H9 (cell line): Measurements from ENCODE around the gene CLPSL1. TPM values are rescaled to one million over a fixed set of nuclear protein-coding genes. Genes with fewer than 3 reads are reported as not detected.

Experiments used
- DNase-seq: peaks from one replicate; pipeline ENCODE4 v3.0.0-alpha.2; 2017
- H2AFZ ChIP-seq: one replicate; pipeline ENCODE4 v1.6.1; 2013; ENCODE audit warnings: mild to moderate bottlenecking, low read length, control low read depth, moderate library complexity
- H2AK5ac ChIP-seq: 2 replicates; pipeline ENCODE4 v1.6.1; 2013; ENCODE audit warnings: low read length, control low read depth, mixed read lengths; ENCODE audit not compliant: insufficient read length
- H2BK120ac ChIP-seq: one replicate; pipeline ENCODE4 v1.6.1; 2013; ENCODE audit warnings: low read depth, mild to moderate bottlenecking, low read length, control low read depth, inconsistent platforms; ENCODE audit not compliant: poor library complexity, severe bottlenecking
- H2BK12ac ChIP-seq: 2 replicates; pipeline ENCODE4 v1.6.1; 2013; ENCODE audit warnings: low read length, control low read depth, mixed read lengths, low read depth; ENCODE audit not compliant: insufficient read length
- H2BK15ac ChIP-seq: 2 replicates; pipeline ENCODE4 v1.6.1; 2013; ENCODE audit warnings: low read depth, low read length, control low read depth
- H2BK20ac ChIP-seq: one replicate; pipeline ENCODE4 v1.6.1; 2013; ENCODE audit warnings: low read depth, mild to moderate bottlenecking, low read length, control low read depth, inconsistent platforms; ENCODE audit not compliant: poor library complexity, severe bottlenecking
- H2BK5ac ChIP-seq: 2 replicates; pipeline ENCODE4 v1.6.1; 2013; ENCODE audit warnings: low read length, control low read depth, mixed read lengths; ENCODE audit not compliant: insufficient read length
- H3K14ac ChIP-seq: 2 replicates; pipeline ENCODE4 v1.6.1; 2013; ENCODE audit warnings: low read length, control low read depth; ENCODE audit not compliant: insufficient read depth
- H3K18ac ChIP-seq: 2 replicates; pipeline ENCODE4 v1.6.1; 2013; ENCODE audit warnings: low read depth, mild to moderate bottlenecking, mixed read lengths, low read length, control low read depth; ENCODE audit not compliant: insufficient read length
- H3K23ac ChIP-seq: 2 replicates; pipeline ENCODE4 v1.6.1; 2013; ENCODE audit warnings: low read length, control low read depth, mixed read lengths, low read depth; ENCODE audit not compliant: insufficient read length
- H3K23me2 ChIP-seq: 2 replicates; pipeline ENCODE4 v1.6.1; 2013; ENCODE audit warnings: low read depth, mild to moderate bottlenecking, mixed read lengths, low read length, control low read depth; ENCODE audit not compliant: insufficient read length, poor library complexity, severe bottlenecking
- H3K27ac ChIP-seq: 2 replicates; pipeline ENCODE4 v1.5.1; 2013; ENCODE audit warnings: low read length, control low read depth, mixed read lengths, low read depth; ENCODE audit not compliant: insufficient read length
- H3K27me3 ChIP-seq: 2 replicates; pipeline ENCODE4 v1.6.1; 2013; ENCODE audit warnings: low read length, control low read depth, inconsistent platforms; ENCODE audit not compliant: insufficient read depth
- H3K4ac ChIP-seq: 2 replicates; pipeline ENCODE4 v1.6.1; 2013; ENCODE audit warnings: low read depth, mild to moderate bottlenecking, control low read depth, inconsistent platforms, low read length, moderate library complexity
- H3K4me1 ChIP-seq: 2 replicates; pipeline ENCODE4 v1.6.1; 2013; ENCODE audit warnings: low read length, control low read depth, inconsistent platforms; ENCODE audit not compliant: insufficient read depth
- H3K4me2 ChIP-seq: 2 replicates; pipeline ENCODE4 v1.6.1; 2013; ENCODE audit warnings: low read length, control low read depth, mixed read lengths; ENCODE audit not compliant: insufficient read length, insufficient read depth
- H3K56ac ChIP-seq: 2 replicates; pipeline ENCODE4 v1.6.1; 2013; ENCODE audit warnings: low read depth, mild to moderate bottlenecking, mixed read lengths, low read length, control low read depth; ENCODE audit not compliant: insufficient read length
- H3K79me1 ChIP-seq: 2 replicates; pipeline ENCODE4 v1.6.1; 2013; ENCODE audit warnings: low read depth, mild to moderate bottlenecking, moderate library complexity, low read length, control low read depth, inconsistent platforms; ENCODE audit not compliant: insufficient read depth, poor library complexity, severe bottlenecking
- H3K79me2 ChIP-seq: 2 replicates; pipeline ENCODE4 v1.6.1; 2013; ENCODE audit warnings: low read length, control low read depth, inconsistent platforms; ENCODE audit not compliant: insufficient read depth
- H3K9ac ChIP-seq: 2 replicates; pipeline ENCODE4 v1.6.1; 2013; ENCODE audit warnings: low read length, control low read depth, mixed read lengths; ENCODE audit not compliant: insufficient read length; ENCODE audit errors: extremely low read depth
- H3K9me3 ChIP-seq: one replicate; pipeline ENCODE4 v1.6.1; 2013; ENCODE audit warnings: low read depth, low read length, inconsistent platforms; ENCODE audit not compliant: control insufficient read depth
- H3T11ph ChIP-seq: one replicate; pipeline ENCODE4 v1.6.1; 2013; ENCODE audit warnings: mild to moderate bottlenecking, low read length, control low read depth, inconsistent platforms
- H4K20me1 ChIP-seq: one replicate; pipeline ENCODE4 v1.6.1; 2013; ENCODE audit not compliant: control insufficient read depth, insufficient read length, insufficient read depth
- H4K5ac ChIP-seq: 2 replicates; pipeline ENCODE4 v1.6.1; 2013; ENCODE audit warnings: low read depth, mild to moderate bottlenecking, mixed read lengths, low read length, control low read depth; ENCODE audit not compliant: insufficient read length
- H4K8ac ChIP-seq: replicated peaks from 2 replicates; pipeline ENCODE4 v1.6.1; 2013; ENCODE audit warnings: low read length, control low read depth, mixed read lengths, low read depth; ENCODE audit not compliant: insufficient read length
- H4K91ac ChIP-seq: 2 replicates; pipeline ENCODE4 v1.6.1; 2013; ENCODE audit warnings: low read depth, mild to moderate bottlenecking, moderate library complexity, mixed read lengths, low read length, control low read depth; ENCODE audit not compliant: insufficient read length
- H3K27ac Mint-ChIP-seq, 3 experiments: 2 replicates in 2 of 3; 3 replicates in 1 of 3; pipeline ENCODE4 v1.8.0; 2020 to 2021; ENCODE audit warnings: mixed read lengths in 3 of 3, mild to moderate bottlenecking in 1 of 3, moderate library complexity in 1 of 3
- H3K27me3 Mint-ChIP-seq: 2 replicates; pipeline ENCODE4 v1.8.0; 2021; ENCODE audit warnings: low read depth, mild to moderate bottlenecking, moderate library complexity, mixed read lengths
- H3K36me3 Mint-ChIP-seq, 3 experiments: 2 replicates in 2 of 3; 3 replicates in 1 of 3; pipeline ENCODE4 v1.8.0; 2020 to 2021; ENCODE audit warnings: low read depth in 3 of 3, mixed read lengths in 3 of 3; ENCODE audit not compliant: insufficient read depth in 1 of 3
- H3K4me1 Mint-ChIP-seq, 2 experiments: 2 replicates each; pipeline ENCODE4 v1.8.0; 2020; ENCODE audit warnings: mixed read lengths in 2 of 2
- H3K4me3 Mint-ChIP-seq, 2 experiments: 2 replicates in 1 of 2; 3 replicates in 1 of 2; pipeline ENCODE4 v1.8.0; 2020 to 2021; ENCODE audit warnings: mild to moderate bottlenecking in 2 of 2, mixed read lengths in 2 of 2, moderate library complexity in 1 of 2
- H3K9me3 Mint-ChIP-seq, 2 experiments: 2 replicates in 1 of 2; 3 replicates in 1 of 2; pipeline ENCODE4 v1.8.0; 2020; ENCODE audit warnings: mild to moderate bottlenecking in 2 of 2, mixed read lengths in 2 of 2, moderate library complexity in 1 of 2
- CTCF ChIP-seq: fragments of 200-600 bp; sonication (generic); conservative IDR thresholded peaks from 3 replicates; pipeline ENCODE4 v1.8.0; 2021; ENCODE audit warnings: antibody characterized with exemption, mild to moderate bottlenecking
- WGBS: extraction: QIAGEN DNeasy Blood & Tissue Kit; methylation state at CpG from one replicate; pipeline ENCODE4 v1.1.7; 2013; ENCODE audit warnings: missing lambda C conversion rate, low lambda C conversion rate, mixed read lengths; ENCODE audit not compliant: insufficient read length; ENCODE audit errors: extremely low coverage; 5-methylcytosine and 5-hydroxymethylcytosine counted together
- total RNA-seq: library from RNA; stranded (reverse); gene quantifications from 2 replicates; pipeline ENCODE4 v1.2.1, GENCODE V29; 2021

Gene CLPSL1
- total RNA-seq, 1 experiment from 2014 or later: not detected

- Histone ChIP-seq H3K27ac (no peak overlapping the region), H3K79me1 (no peaks in the 10 kb centered on the region), H2BK12ac (no peak overlapping the region), H2BK120ac (no peak overlapping the region), H3K18ac (no peak overlapping the region), H3K27me3 (no peaks in the 10 kb centered on the region), H3K14ac (no peak overlapping the region), H3K9me3 (no peaks in the 10 kb centered on the region), H4K8ac (no peak overlapping the region), H2BK5ac (no peak overlapping the region), H3K23ac (no peak overlapping the region), H2BK20ac (no peak overlapping the region), H3T11ph (no peak overlapping the region), H3K23me2 (no peaks in the 10 kb centered on the region), H2AK5ac (no peak overlapping the region), H3K4me1 (no peaks in the 10 kb centered on the region; the same call in 1 of the 2 replicates), H3K4ac (no peak overlapping the region), H3K79me2 (no peaks in the 10 kb centered on the region), H2BK15ac (no peak overlapping the region), H4K91ac (no peak overlapping the region), H4K20me1 (no peaks in the 10 kb centered on the region), H3K56ac (no peak overlapping the region), H2AFZ (no peak overlapping the region), H3K9ac (no peak overlapping the region), H3K4me2 (no peak overlapping the region), H4K5ac (no peak overlapping the region)
- no peak overlapping the region for H3K27ac Mint-ChIP-seq
- H3K27me3 Mint-ChIP-seq: peaks cover 5% of the 10 kb centered on the region
- WGBS: no CpG with 5 or more reads among the region's 6 CpGs
- TF ChIP-seq CTCF: no peak
- peaks cover 2 to 3% of the 10 kb centered on the region in 2 experiments; a peak in 3 of 5 replicates for H3K9me3 Mint-ChIP-seq
- H3K4me3 Mint-ChIP-seq: no peak overlapping the region
- no peak for DNase-seq
- H3K36me3 Mint-ChIP-seq: no peaks in the 10 kb centered on the region; a peak in 2 of 7 replicates
- peaks cover 12 to 17% of the 10 kb centered on the region in 2 experiments for H3K4me1 Mint-ChIP-seq
Measured at GRCh38 chr6:35811699-35811995, 30.8 kb downstream of the CLPSL1 start.
